ENCODE measurements around the gene GNG14. TPM values are rescaled to one million over a fixed set of nuclear protein-coding genes. Genes with fewer than 3 reads are reported as not detected.

GNG14 gene
- not detected for total RNA-seq

DNA sequence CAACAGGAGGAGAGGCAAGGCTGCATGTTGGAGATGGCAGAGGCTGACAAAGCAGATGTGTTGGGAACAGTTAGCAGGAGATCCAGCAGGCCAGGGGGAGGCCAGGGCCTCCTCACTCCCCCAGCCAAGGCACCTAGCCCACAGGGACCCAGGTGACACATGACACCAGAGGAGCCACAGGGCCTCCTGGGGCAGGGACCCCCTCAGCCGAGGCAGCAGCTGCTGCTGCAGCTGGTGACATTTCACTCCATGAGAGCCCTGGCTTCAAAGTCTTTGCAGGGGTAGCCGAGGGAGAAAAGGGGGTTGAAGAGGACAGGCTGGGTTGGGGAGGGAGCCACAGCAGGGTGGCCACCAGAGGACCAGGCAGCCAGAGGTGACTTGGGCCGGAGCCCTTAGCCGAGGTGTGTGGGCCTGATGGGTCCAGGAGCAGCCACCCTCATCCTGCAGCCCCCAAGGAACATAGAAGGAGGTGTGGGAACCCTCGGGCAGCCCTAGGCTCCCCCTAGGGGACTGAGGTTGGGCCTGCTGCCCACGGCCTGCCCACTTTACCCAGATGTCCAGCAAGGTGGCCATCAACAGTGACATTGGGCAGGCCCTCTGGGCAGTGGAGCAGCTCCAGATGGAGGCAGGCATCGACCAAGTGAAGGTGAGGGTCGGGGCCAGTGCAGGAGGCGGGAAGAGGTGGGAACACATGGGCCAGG lies at the start of gene GNG14:
TSS of gene GNG14 (plus strand) at position 503 of the 701 bp plus-strand sequence. CDS start at position 554, 51 bp downstream.
- CTCF ChIA-PET = no interaction called here
- TF ChIP-seq, protein P1, sequence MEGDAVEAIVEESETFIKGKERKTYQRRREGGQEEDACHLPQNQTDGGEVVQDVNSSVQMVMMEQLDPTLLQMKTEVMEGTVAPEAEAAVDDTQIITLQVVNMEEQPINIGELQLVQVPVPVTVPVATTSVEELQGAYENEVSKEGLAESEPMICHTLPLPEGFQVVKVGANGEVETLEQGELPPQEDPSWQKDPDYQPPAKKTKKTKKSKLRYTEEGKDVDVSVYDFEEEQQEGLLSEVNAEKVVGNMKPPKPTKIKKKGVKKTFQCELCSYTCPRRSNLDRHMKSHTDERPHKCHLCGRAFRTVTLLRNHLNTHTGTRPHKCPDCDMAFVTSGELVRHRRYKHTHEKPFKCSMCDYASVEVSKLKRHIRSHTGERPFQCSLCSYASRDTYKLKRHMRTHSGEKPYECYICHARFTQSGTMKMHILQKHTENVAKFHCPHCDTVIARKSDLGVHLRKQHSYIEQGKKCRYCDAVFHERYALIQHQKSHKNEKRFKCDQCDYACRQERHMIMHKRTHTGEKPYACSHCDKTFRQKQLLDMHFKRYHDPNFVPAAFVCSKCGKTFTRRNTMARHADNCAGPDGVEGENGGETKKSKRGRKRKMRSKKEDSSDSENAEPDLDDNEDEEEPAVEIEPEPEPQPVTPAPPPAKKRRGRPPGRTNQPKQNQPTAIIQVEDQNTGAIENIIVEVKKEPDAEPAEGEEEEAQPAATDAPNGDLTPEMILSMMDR (IDR thresholded peaks at IDR 0.05) = no peak
- no peak within 1 kb of the TSS for H3K27ac Mint-ChIP-seq
- POLR2A ChIA-PET = interaction anchor here (5.3 kb wide), 1 partner anchor 8 kb away, joined by 35 read pairs; the partner anchor contains the start of gene FBXW9
- H3K36me3 Mint-ChIP-seq (ENCODE audit: low read depth) = peaks cover 5% of the 10 kb centered on the region
- H3K27me3 Mint-ChIP-seq = no peaks in the 10 kb centered on the region
- H3K4me1 Mint-ChIP-seq (ENCODE audit: low read depth) = no peaks in the 10 kb centered on the region
- DNase-seq (no peak), ATAC-seq (no peak)
- no peak within 1 kb of the TSS for H3K4me3 Mint-ChIP-seq
- no peaks in the 10 kb centered on the region for H3K9me3 Mint-ChIP-seq
- intact Hi-C loops (cut with micrococcal nuclease) = no loop called here

DNA sequence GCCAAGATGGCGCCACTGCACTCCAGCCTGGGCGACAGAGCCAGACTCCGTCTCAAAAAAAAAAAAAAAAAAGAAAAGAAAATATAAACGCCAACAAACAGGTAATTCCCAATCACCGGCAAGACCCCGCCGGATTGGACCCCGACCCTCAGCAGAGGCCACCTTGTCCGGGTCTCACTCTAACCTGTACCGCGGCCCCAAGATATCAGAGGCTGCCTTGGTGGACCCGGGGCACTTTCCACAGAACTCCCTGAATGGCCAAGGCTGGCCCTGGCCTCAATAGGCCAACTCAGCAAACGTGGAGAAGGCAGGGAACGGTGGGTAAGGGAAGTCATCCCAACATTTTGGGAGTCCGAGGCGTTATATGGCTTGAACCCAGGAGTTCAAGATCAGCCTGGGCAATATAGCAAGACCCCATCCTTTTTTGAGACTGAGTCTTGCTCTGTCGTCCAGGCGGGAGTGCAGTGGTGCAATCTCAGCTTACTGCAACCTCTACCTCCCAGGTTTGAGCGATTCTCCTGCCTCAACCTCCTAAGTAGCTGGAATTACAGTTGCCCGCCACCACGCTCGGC lies 49.1 kb upstream of the GNG14 start:
- H3K4me1 Mint-ChIP-seq (ENCODE audit: low read depth) = peaks cover 25% of the 10 kb centered on the region
- CTCF ChIA-PET = interaction anchor here (1.2 to 2.2 kb wide), 4 partner anchors 11 to 75 kb away, joined by 3 to 13 read pairs (median 8); partner anchors contain the start of genes MAN2B1 and WDR83

DNA sequence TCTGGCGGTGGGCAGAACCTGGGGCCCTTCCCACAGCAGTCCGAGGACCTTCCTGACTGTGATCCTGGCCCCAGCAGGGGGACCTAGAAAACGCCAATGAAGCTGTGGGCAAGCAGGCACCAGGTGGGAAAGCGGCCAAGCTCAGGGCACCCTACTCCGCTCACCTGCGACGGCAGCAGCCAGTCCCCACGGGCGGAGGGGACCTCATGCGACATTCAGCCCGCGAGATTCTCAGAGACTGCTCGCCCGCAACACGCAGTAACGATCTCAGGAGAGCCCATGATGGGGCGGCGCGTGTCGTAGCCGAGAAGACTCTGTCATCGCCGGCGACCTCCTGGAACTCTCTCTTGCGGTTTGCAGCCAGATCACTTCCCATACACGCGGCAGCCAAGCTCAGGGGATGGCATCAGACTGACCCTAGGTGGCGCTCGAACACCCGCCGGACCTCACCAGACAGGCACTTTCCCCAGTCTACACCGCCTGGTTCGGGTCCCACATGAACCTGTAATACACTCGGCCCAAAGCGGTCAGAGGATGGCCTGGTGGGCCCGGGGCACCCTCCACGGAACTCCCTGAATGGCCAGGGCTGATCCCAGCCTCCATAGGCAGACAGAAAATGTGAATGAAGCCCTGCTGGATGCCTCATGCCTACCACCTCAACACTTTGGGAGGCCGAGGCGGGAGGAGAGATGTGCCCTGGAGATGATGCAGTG lies 47.7 kb upstream of the GNG14 start:
- Mint-ChIP-seq H3K9me3 (no peaks in the 10 kb centered on the region), H3K27me3 (no peaks in the 10 kb centered on the region), H3K4me3 (peak overlapping the region; percentile 73), H3K27ac (peak overlapping the region; percentile 84), H3K4me1 (ENCODE audit: low read depth) (peaks cover 23% of the 10 kb centered on the region), H3K36me3 (ENCODE audit: low read depth) (peaks cover 28% of the 10 kb centered on the region)
- ChIA-PET CTCF (interaction anchor here (0.7 to 2.2 kb wide), 21 partner anchors 9 to 957 kb away, joined by 3 to 13 read pairs (median 3); partner anchors contain the start of genes MAN2B1, WDR83, ZNF490 and ZNF791), POLR2A (interaction anchor here (1.0 to 1.7 kb wide), 12 partner anchors 9 to 455 kb away, joined by 3 to 7 read pairs (median 4); a partner anchor contains a TSS)
- peak; percentile 96 for DNase-seq
- intact Hi-C loops (cut with micrococcal nuclease) = no loop called here
- TF ChIP-seq, protein P1 (IDR thresholded peaks at IDR 0.05) = peak; percentile 89
- peak; percentile 93 for ATAC-seq

More for the DNA sequence above, 49.1 kb upstream of the GNG14 start:
- POLR2A ChIA-PET = interaction anchor here (1.7 kb wide), 1 partner anchor 15 kb away, joined by 7 read pairs; no protein-coding TSS in a partner anchor
- DNase-seq = no peak
- no peak overlapping the region for H3K4me3 Mint-ChIP-seq
- TF ChIP-seq, protein P1 (IDR thresholded peaks at IDR 0.05) = no peak
- no peaks in the 10 kb centered on the region for H3K27me3 Mint-ChIP-seq
- peaks cover 35% of the 10 kb centered on the region for H3K36me3 Mint-ChIP-seq (ENCODE audit: low read depth)
- intact Hi-C loops (cut with micrococcal nuclease) = no loop called here
- H3K9me3 Mint-ChIP-seq = no peaks in the 10 kb centered on the region
- no peak overlapping the region for H3K27ac Mint-ChIP-seq
- no peak for ATAC-seq

DNA sequence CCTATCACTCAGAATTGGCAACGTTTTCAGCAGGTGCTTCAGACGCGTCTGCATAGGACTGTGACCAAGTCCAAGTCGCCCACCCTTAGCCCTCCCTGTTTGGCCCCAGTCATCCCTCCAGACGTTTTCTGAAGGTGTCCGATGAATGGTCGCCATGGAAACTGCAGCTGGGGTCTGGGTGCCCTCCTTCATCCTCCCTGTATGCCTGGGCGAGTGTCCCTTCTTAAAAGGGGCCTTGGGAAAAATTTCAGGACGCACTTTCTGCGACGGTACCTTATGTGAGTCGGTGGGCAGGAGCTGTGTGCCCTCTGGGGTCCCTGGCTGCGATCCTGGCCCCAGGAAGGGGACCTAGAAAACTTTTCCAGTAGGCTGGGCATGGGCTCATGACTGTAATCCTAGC lies 46.3 kb upstream of the GNG14 start:
- POLR2A ChIA-PET = interaction anchor here (0.7 kb wide), 1 partner anchor 20 kb away, joined by 3 read pairs; no protein-coding TSS in a partner anchor
- ATAC-seq = no peak

More for the DNA sequence above, 46.3 kb upstream of the GNG14 start:
- H3K27ac Mint-ChIP-seq = no peak overlapping the region
- TF ChIP-seq, protein P1 (IDR thresholded peaks at IDR 0.05) = no peak
- peaks cover 18% of the 10 kb centered on the region for H3K4me1 Mint-ChIP-seq (ENCODE audit: low read depth)
- H3K27me3 Mint-ChIP-seq = no peaks in the 10 kb centered on the region
- no peaks in the 10 kb centered on the region for H3K9me3 Mint-ChIP-seq
- CTCF ChIA-PET = interaction anchor here (0.7 kb wide), 3 partner anchors 7 to 35 kb away, joined by 3 read pairs; no protein-coding TSS in a partner anchor
- no peak for DNase-seq
- no peak overlapping the region for H3K4me3 Mint-ChIP-seq
- peaks cover 26% of the 10 kb centered on the region for H3K36me3 Mint-ChIP-seq (ENCODE audit: low read depth)
- intact Hi-C loops (cut with micrococcal nuclease) = no loop called here
